Measurements from ENCODE around the gene NEURL2.
"Not testable (repeated sequence)": the region's sequence is repeated elsewhere in the genome, so short reads cannot be mapped to it uniquely, and the experiment has no call there.

NEURL2 gene

GRCh38 chr20:45890985-45891983 is at the start of gene NEURL2, which contains the start of gene CTSA:
NEURL2 (minus strand) TSS chr20:45891208; CDS start chr20:45890991, 217 bp downstream.
CTSA (plus strand) TSS chr20:45891335; CDS start chr20:45891569, 234 bp downstream.
- DNase-seq (ENCODE audit: low read depth in 2 of 2), result peak; percentile 82 to 83

- DNase-seq (ENCODE audit: low read depth in 2 of 2), result no peak
Measured at GRCh38 chr20:45940469-45940868, 49.5 kb upstream of the NEURL2 start.

- no peak for DNase-seq (ENCODE audit: low read depth in 2 of 2)
Measured at GRCh38 chr20:45940053-45940452, 49.0 kb upstream of the NEURL2 start.

- DNase-seq (ENCODE audit: low read depth in 2 of 2), result no peak
Measured at GRCh38 chr20:45938727-45939438, 47.9 kb upstream of the NEURL2 start.

- no peak for DNase-seq (ENCODE audit: low read depth in 2 of 2)
Measured at GRCh38 chr20:45937765-45938164, 46.8 kb upstream of the NEURL2 start.

- DNase-seq (ENCODE audit: low read depth in 2 of 2), result no peak
Measured at GRCh38 chr20:45935416-45936046, 44.5 kb upstream of the NEURL2 start.

- DNase-seq (ENCODE audit: low read depth in 2 of 2), result peak; percentile 98 to 99
Measured at GRCh38 chr20:45934586-45935415, 43.8 kb upstream of the NEURL2 start, which contains the start of gene PCIF1. PCIF1 (plus strand) TSS chr20:45934683; CDS start chr20:45939000, 4,317 bp downstream.

- DNase-seq (ENCODE audit: low read depth in 2 of 2), result no peak
Measured at GRCh38 chr20:45934046-45934585, 43.1 kb upstream of the NEURL2 start.

- DNase-seq (ENCODE audit: low read depth in 2 of 2), result peak; percentile 29
Measured at GRCh38 chr20:45933266-45934045, 42.4 kb upstream of the NEURL2 start.

GRCh38 chr20:45931680-45932079 is 40.7 kb upstream of the NEURL2 start:
- not testable (repeated sequence) for DNase-seq (ENCODE audit: low read depth in 2 of 2)

GRCh38 chr20:45927071-45927878 is 36.3 kb upstream of the NEURL2 start:
- no peak for DNase-seq (ENCODE audit: low read depth in 2 of 2)

GRCh38 chr20:45926731-45927070 is 35.7 kb upstream of the NEURL2 start:
- DNase-seq (ENCODE audit: low read depth in 2 of 2), result no peak

- no peak for DNase-seq (ENCODE audit: low read depth in 2 of 2)
Measured at GRCh38 chr20:45925821-45926506, 35.0 kb upstream of the NEURL2 start.

- no peak for DNase-seq (ENCODE audit: low read depth in 2 of 2)
Measured at GRCh38 chr20:45924391-45925261, 33.6 kb upstream of the NEURL2 start.

GRCh38 chr20:45921337-45922189 is 30.6 kb upstream of the NEURL2 start:
- DNase-seq (ENCODE audit: low read depth in 2 of 2), result no peak

GRCh38 chr20:45920462-45921336 is 29.7 kb upstream of the NEURL2 start:
- no peak for DNase-seq (ENCODE audit: low read depth in 2 of 2)

All from stimulated activated CD4-positive, alpha-beta T cell treated with anti-CD3 and anti-CD28 coated beads, Interleukin-1b, Interleukin-23, amount 100 ng/mL, for 4 hours (primary cell).